ENCODE results near the gene RYR2.

DNA sequence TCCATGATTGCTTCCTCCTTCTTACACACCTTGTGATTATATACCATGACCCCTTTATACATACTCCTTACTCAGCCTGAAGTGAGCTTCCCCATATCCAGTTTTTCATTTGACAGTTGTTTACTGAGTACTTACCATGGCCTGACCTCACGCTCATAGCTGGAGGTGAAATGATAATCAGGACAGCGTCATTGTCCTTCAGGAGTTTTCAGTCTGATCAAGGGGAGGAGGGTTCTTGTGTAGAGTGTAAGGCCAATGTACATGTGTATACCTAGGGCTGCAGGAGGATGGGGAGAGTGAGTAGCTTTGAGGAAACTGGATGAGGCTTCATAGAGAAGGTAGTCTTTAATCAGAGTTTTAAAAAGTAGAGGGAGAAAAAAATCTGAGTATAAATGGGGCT, 325.8 kb downstream of the RYR2 start:
- no peak for TF ChIP-seq MAFK (IDR thresholded peaks at IDR 0.05; ENCODE audit: partially characterized antibody)
- TF ChIP-seq NFE2L2 (conservative IDR thresholded peaks at IDR 0.05; ENCODE audit: low read length), result no peak
- TF ChIP-seq, protein P1, sequence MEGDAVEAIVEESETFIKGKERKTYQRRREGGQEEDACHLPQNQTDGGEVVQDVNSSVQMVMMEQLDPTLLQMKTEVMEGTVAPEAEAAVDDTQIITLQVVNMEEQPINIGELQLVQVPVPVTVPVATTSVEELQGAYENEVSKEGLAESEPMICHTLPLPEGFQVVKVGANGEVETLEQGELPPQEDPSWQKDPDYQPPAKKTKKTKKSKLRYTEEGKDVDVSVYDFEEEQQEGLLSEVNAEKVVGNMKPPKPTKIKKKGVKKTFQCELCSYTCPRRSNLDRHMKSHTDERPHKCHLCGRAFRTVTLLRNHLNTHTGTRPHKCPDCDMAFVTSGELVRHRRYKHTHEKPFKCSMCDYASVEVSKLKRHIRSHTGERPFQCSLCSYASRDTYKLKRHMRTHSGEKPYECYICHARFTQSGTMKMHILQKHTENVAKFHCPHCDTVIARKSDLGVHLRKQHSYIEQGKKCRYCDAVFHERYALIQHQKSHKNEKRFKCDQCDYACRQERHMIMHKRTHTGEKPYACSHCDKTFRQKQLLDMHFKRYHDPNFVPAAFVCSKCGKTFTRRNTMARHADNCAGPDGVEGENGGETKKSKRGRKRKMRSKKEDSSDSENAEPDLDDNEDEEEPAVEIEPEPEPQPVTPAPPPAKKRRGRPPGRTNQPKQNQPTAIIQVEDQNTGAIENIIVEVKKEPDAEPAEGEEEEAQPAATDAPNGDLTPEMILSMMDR (IDR thresholded peaks at IDR 0.05), result no peak
- no peak for TF ChIP-seq POLR2A (IDR thresholded peaks at IDR 0.05; ENCODE audit: low read length)
- TF ChIP-seq ZFP36 (IDR thresholded peaks at IDR 0.05; ENCODE audit: borderline replicate concordance, partially characterized antibody), result no peak
- no peak for TF ChIP-seq HDAC2 (IDR thresholded peaks at IDR 0.05)
- TF ChIP-seq KDM5A (IDR thresholded peaks at IDR 0.05), result no peak
- TF ChIP-seq SMC3 (IDR thresholded peaks at IDR 0.05), result no peak
- no peak for TF ChIP-seq CHD2 (IDR thresholded peaks at IDR 0.05; ENCODE audit: low read length, partially characterized antibody)
- no peak for TF ChIP-seq RAD21 (conservative IDR thresholded peaks at IDR 0.05 in 1 of 2, IDR thresholded peaks at IDR 0.05 in 1 of 2)
- no peak for TF ChIP-seq NPAS2 (CRISPR knock-in tag; IDR thresholded peaks at IDR 0.05; ENCODE audit: borderline replicate concordance)
- no peak for TF ChIP-seq ZSCAN20 (CRISPR knock-in tag; IDR thresholded peaks at IDR 0.05)

Data from A549 (cell line).